ENCODE data around the gene NRG3.
"Not testable (repeated sequence)": the region's sequence is repeated elsewhere in the genome, so short reads cannot be mapped to it uniquely, and the experiment has no call there.

Gene NRG3

DNA sequence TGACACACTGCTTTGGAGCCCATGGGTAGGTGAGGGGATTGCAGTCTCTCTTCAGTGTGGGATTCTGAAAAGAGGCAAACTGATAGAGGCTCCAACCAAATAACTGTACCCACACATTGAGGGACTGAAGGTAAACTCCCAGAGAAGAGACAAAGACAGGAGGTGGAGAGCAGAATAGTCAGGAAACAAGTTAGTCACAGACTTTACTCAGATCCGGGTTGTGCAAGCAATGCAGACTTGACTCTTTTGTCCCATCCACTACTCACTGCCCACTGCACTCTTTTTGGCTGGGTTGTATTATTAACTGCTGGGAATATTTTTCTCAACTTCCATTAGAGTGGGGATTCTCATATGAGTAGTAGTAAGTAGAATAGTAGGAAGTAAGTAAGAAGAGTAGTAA lies 152.7 kb downstream of the NRG3 start:
- H3K4me3 ChIP-seq (ENCODE audit: low read depth, low read length), result no peak overlapping the region
- no peak for DNase-seq (ENCODE audit: low read depth)
- no peak for TF ChIP-seq CTCF (IDR thresholded peaks at IDR 0.05; ENCODE audit: insufficient read depth, low read depth, low read length, missing control alignments)

DNA sequence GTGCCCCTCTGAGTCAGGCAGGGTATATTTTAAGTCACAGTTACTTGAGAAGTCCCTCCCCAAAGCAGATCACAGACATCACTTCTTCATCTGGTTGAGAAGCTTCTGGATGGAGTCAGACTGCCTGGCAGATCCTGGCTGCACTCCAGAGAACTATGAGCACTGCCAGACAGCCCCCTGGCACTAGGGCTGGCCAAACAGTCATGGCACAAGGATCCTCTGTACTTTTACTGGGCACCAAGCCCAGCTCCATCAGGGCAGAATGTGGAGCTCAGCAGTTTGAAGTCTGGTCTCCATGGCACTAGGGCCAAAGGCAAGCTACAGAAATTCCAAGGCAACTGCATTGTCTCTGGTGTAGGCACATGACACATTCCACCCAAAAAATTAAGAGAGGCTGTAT lies 162.1 kb downstream of the NRG3 start:
- no peak for TF ChIP-seq CTCF (IDR thresholded peaks at IDR 0.05; ENCODE audit: insufficient read depth, low read depth, low read length, missing control alignments)
- DNase-seq (ENCODE audit: low read depth), result no peak
- no peak overlapping the region for H3K4me3 ChIP-seq (ENCODE audit: low read depth, low read length)

GRCh38 chr10:82038587-82038986 lies 163.6 kb downstream of the NRG3 start:
- H3K4me3 ChIP-seq (ENCODE audit: low read depth, low read length), result no peak overlapping the region
- DNase-seq (ENCODE audit: low read depth), result no peak
- no peak for TF ChIP-seq CTCF (IDR thresholded peaks at IDR 0.05; ENCODE audit: insufficient read depth, low read depth, low read length, missing control alignments)

GRCh38 chr10:82040336-82040735 lies 165.3 kb downstream of the NRG3 start:
- no peak for TF ChIP-seq CTCF (IDR thresholded peaks at IDR 0.05; ENCODE audit: insufficient read depth, low read depth, low read length, missing control alignments)
- no peak for DNase-seq (ENCODE audit: low read depth)
- no peak overlapping the region for H3K4me3 ChIP-seq (ENCODE audit: low read depth, low read length)

DNA sequence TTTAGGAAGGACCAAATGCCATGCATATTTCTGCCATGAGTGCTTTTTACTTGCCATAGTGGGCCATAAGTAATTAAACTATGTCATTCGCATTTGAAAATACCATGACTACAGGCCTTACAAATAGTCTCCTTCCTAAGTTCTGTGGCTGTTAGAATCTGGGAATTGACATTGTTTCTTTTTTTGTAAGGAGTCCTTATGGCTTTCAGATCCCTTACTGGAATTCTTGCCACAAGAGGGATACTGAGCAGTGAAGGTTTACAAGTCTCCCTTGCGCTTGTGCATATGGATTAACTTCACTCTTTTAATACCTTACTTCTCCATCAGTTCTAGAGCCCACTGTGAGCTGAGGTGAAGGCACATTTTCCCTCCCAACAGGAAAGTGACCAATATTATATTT lies 166.0 kb downstream of the NRG3 start:
- no peak overlapping the region for H3K4me3 ChIP-seq (ENCODE audit: low read depth, low read length)
- no peak for TF ChIP-seq CTCF (IDR thresholded peaks at IDR 0.05; ENCODE audit: insufficient read depth, low read depth, low read length, missing control alignments)
- DNase-seq (ENCODE audit: low read depth), result no peak

DNA sequence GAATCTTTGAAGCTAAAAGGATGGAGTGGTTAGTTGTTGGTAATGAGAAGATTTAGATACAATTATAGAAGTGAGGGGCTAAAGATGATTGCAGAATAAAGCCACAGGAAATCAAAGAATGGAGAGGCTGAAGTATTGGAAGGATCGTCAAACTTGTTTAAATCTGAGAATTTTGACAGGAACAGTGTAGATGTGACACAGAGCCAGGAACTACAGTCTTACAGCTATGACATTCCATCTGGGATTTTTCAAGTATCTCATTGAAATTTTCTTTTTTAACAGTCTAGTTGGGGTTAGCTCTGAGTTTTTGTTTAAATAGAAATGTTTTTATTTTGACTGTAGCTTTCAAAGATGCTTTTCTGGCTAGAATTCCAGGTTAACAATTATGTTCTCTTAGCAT lies 181.4 kb downstream of the NRG3 start:
- TF ChIP-seq CTCF (IDR thresholded peaks at IDR 0.05; ENCODE audit: insufficient read depth, low read depth, low read length, missing control alignments), result no peak
- no peak for DNase-seq (ENCODE audit: low read depth)
- H3K4me3 ChIP-seq (ENCODE audit: low read depth, low read length), result no peak overlapping the region

DNA sequence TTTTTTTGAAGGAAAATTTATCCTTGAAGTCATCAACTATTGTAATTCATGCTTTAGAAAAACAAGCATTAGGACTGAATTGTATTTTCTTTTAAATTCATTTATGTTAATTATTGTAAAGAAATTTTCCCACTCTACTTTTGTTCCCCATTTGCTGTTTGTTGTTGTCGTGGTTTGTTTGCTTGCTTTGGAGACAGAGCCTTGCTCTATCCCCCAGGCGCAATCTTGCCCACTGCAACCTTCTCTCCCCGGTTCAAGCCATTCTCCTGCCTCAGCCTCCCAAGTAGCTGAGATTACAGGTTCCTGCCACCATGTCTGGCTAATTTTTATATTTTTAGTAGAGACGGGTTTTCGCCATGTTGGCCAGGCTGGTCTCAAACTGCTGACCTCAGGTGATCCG lies 192.2 kb downstream of the NRG3 start:
- DNase-seq (ENCODE audit: low read depth), result not testable (repeated sequence)

DNA sequence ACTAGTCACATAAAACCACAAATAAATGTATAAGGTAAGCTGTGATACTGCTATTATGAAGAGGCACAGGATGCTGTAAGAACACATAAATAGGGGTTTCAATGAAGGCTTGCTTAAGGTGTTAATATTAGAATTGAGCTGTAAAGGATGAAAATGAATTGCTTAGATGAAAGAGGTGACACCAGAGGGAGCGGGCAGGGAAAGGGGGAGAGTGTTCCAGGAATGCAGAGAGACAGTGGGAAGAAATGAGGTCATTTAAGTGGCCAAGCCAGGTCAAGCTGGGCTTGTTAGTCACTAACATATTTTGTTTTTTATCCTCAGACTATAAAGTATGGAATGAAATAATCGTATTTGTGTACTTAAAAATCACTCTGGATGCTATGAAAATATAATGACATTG lies 193.5 kb downstream of the NRG3 start:
- no peak for DNase-seq (ENCODE audit: low read depth)
- no peak for TF ChIP-seq CTCF (IDR thresholded peaks at IDR 0.05; ENCODE audit: insufficient read depth, low read depth, low read length, missing control alignments)
- no peak overlapping the region for H3K4me3 ChIP-seq (ENCODE audit: low read depth, low read length)

More for the DNA sequence above, 192.2 kb downstream of the NRG3 start:
- not testable (repeated sequence) for H3K4me3 ChIP-seq (ENCODE audit: low read depth, low read length)

Measured in GM12865 (cell line).